GDM1 (cell line): ENCODE measurements around the gene ADGRG1.

Source experiments
- DNase-seq: peaks from one replicate; lab custom pipeline; 2025; lab: John Stamatoyannopoulos, UW

ADGRG1 gene

DNA sequence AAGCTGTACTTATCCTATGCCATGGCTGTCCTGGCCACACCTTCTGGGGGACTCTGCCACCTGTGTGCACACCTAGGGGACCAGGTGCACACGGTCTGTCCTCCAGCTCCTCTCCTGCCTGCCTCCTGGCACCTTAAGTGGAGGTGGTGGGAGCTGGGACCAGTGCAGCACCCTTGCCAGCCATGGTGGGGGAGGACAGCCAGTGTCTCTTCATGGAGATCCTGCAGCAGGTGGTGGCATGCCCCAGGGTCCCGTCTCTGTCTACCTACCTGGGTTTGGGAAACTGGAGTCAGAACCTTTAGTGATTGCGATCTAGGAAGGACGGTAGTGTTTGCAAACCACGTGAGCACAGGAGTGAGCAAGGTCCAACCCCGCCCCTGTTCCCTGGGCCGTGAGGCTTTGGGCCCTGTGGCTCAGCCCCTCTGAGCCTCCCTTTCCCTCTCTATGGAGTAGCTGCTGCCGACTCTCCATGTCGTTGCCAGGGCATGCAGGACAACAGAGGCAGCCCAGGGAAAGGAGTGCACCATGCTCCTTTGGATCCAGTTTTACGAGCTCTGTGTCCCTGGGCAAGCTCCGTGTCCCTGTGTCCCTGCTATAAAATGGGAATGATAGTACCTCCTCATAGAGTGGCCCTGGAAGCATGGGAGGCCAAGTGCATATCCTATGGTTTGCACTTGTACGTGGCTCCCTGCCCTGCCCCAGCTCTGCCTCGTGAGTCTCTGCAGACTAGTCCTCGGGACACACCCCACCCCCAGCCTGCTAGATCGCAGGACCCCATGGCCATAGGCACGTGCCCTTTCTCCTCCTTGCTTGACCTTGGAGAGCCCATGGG is 7.1 kb downstream of the ADGRG1 start:
- DNase-seq = no peak

DNA sequence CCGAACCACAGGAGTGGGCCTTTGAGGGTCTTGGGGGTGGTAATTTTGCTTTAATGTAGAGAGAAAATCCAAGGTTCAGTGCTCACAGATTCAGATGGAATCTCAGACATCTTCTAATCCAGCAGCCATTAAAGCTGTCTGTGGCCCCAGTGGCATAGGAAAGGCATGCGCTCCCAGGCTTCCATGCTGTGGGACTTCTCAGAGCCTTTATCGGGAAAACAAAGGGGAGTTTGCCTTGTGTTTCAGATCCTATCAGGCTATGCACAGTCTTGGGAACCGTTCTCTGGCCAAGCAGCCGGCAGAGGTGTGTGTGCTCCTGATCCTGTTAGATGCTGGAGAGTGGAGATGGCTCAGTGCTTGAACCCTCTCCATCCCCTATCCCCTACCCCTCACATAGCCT is 7.8 kb downstream of the ADGRG1 start:
- DNase-seq = no peak

DNA sequence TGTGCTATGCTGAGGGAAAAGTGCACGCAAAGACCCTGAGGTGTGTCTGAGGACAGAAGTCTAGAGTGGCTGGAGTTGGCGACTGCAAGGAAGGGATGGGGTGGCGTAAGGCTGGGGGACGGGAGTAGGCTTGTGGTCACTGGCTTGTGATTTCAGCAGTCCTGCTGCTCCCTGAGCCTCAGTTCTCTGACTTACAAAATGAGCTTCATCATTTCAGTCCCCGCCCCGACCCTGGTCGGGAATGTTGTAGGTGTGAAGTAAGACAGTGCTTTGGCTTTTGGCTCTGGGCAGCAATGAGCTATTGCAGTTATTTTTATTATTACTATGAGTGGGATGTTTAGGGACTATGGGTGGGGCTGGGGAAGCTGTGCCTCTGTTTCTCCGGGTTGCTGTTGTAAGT is 8.6 kb downstream of the ADGRG1 start:
- DNase-seq = no peak

DNA sequence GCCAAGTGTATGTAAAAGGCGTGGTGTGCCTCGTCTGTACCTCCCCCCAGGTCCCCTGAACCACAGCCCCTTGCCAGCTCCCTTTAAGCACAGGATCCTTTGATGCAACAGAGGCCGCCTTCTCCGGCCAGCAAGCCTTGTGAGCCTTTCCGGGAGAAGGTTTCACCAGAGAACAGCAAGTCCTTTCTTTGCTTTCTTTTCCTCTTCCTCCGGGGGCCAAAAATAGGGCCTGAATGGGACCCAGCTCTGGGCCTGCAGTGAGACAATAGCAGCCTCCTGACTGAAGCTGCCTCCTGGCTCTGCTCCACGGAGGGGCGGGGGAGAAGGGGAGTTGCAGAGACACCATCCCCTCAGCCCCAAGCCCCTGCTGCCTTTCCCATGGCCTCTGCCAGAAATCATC is 9.0 kb downstream of the ADGRG1 start:
- no peak for DNase-seq

DNA sequence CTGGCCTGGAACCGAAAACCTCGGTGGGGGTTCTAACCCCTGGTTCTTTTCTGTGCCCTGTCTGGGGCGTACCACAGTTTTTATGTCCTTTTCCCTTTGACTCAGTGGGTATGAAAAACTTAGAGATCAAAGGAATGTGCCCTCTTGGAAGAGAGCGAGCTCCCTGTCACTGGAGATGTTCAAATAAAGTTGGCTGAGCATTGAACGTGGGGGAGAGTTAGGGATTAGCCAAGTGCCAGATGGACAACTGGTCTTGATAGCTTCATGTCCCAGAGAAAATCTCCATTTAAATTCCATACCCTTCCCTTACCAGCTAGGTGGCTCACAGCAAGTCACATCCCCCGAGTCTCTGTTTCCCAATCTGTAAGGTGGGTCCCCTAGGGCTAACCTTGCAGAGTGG is 9.5 kb downstream of the ADGRG1 start:
- DNase-seq = no peak

DNA sequence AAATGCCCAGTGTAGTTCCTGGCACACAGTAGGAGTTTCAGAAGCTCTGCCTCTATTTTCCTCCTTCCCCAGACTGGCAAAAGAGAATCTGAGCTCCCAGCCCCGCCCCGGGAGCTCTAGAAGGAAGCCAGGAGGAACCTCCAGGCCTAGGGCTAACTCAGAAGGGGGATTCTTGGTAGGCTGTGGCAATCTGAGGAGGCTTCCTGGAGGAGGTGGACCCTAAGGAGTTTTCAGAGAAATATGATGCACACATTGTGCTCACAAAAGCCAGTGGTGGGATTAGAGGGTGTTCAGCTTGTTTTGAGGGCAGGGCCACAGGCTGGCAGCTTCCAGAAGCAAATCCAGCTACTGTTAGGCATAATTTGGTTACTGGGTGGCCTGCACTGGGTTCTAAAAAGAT is 10.0 kb downstream of the ADGRG1 start:
- no peak for DNase-seq

DNA sequence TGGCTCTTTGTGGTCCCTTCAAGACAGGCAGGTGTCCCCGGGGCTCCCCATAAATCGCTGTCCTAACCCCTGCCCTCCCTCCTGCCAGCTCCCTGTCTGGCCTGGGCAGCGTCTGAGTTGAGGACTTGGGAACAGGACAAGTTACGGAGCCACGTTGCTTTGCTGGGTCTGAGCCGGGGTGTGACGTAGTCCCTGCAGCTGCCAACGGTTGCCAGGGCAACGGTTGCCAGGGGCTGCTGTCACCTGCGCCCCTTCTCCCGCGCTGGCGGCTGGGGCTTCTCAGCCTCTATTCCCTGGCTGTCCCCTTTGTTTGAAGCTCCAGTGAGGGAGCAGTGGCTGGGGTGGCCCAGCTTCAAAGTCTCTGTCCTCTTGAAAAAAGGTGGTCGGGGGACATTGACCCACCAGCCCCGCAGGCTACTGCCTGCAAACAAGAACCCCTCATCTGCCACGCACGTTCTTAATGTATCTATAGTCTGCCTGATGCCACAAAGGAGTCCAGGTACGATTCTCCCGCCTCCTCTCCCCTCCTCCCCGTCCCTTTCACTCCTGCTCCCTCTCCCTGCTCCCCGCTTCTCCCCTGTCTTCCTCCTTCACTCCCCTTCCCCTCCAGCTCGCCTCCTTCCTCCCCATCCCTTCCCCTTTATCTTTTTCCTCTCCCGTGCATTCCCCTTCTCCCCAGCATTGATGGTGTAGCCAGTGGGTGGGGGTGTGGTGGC is 10.9 kb downstream of the ADGRG1 start:
- DNase-seq = no peak

DNA sequence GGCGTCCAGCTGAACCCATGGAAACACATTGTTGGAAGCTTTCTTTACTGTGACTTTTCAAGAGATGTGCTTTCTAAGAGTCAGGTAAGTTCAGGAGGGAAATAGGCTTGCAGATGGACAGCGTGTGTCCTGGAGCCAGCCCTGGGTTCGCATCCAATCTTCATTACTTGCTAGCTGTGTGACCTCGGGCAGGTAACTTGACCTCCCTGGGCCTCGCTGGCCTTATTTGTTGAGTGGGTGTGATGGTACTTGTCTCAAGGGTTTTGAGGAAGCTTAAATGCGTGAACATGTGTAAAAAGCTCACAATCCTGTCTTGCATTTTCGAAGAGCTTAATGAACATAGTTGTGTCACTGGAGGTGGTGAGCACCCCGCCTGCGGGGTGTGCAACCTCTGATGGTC is 11.8 kb downstream of the ADGRG1 start:
- no peak for DNase-seq

DNA sequence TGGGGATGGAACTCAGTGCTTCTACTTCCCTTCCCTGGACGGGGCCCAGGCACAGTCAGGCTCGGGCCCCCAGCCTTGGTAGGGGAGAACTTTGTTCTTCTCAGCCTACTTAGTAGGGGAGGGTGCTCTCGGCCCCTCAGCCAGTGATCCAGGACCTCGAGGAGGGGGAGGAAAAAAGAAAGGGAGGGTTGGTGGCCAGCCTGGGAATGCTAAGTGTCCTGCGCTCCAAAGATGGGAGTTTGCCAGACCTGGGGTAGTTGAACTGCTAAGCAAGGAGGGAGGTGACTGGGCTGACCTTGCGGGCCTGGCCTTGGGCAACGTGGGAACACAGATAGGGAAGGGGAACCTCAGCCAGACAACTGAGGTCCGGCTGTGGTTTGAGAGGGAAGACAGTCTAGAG is 12.2 kb downstream of the ADGRG1 start:
- DNase-seq = no peak

DNA sequence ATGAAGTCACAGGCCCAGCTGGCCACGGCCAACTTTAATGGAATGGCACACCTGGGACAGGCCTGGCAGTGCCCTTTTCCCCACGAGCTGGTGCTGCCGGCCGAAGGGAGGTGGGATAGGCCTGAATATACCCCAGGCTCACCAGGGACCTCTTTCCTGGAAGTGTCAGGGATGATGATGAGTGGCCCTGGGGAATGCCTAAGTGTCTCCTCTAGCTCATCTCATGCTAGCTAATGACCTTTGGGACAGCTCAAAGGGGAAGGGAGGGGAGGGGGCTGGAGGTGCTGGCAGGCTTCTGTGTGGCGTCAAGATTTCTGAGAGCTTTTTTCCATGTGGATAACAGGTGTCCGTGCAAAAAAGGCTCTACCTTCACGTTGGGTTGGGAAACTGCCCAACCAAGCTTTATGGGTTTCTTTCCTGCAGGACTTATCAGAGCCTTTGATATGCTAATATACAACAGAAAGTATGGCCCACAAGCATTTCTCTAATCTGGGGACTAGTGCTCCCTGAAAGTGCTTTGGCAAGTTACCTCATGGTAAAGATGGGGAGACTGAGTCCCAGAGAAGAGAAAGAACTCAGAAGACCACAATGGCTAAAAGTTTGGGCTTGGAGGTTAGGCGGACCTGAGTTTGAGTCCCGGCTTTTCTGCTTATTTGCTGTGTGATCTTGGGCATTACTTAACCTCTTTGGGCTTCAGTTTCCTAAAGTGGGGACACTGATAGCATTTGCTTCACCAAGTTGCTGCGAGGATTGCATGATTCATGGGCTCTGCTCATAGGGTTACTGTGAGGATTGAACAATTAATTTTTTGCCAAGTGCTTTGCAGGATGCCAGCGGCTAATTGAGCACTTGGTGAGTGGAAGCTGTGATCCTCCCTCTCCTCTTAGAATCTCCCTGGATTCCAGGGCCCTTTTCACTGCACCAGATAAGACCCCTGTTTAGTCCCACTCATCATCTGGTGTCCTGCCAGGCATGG is 14.0 kb downstream of the ADGRG1 start:
- no peak for DNase-seq

DNA sequence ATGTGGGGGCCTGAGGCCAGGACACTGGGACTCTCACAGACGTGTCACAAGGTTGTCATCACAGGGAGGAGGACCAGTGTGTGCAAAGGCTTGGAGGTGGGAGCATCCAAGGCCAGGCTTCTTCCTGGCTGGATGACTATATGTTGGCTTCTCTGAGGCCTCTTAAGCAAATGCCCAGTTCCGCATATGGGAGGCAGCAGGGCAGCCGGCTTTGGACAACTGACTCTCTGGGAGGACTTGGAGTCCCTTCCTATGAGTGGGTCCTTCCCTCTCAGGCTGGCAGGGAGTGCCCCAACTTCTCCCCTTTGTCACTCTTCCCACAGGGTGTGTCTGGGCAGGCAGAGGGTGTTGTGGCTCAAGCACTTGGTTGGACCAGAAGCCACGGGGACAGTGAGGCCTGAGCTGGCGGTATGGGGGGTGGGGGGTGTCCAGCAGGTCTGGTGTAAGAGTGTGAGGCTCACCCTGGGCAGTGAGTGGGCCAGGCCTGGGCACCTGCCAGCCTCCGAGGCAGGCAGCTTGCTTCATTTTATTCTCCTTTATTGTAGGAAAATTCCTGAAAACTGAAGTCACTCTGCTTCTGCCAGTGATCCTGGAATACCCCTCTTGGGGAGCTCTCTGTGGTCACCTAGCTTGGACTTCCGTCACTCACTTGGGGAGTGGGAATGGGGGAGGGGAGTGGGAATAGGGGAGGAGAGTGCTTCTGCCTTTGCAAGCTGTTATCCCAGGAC is 14.9 kb downstream of the ADGRG1 start:
- no peak for DNase-seq

DNA sequence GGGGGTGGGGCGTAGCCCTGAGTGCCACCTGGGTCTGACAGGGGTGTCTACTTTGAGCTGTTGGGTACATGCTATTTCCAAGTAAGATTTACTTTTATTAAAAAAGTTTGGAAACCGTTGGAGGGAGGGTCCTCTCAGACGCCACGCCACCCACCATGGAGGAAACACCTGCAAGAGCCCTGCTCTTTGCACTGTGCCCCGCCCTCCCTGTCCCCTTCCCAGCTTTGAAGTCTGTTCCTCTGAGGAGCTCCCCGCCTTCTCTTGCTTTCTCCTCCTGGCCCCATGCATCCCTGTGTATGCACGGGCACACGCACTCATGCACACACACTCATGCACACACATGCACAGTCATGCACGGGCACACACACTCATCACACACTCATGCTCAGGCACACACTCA is 15.5 kb downstream of the ADGRG1 start:
- DNase-seq = no peak

DNA sequence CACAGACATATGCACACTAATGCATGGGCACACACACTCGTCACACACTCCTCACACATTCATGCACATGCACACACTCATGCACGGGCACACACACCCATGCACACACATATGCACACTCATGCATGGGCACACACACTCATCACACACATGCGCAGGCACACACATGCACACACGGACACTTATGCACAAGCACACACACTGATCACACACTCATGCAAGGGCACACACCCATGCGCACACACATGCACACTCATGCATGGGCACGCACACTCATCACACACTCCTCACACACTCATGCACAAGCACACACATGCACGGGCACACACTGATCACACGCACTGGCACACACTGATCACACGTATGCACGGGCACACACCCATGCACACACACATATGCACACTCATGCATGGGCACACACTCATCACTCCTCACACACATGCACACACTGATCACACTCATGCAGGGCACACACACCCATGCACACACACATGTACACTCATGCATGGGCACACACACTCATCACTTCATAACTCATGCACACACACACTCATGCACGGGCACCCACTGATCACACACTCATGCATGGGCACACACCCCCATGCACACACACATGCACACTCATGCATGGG is 16.1 kb downstream of the ADGRG1 start:
- DNase-seq = no peak

DNA sequence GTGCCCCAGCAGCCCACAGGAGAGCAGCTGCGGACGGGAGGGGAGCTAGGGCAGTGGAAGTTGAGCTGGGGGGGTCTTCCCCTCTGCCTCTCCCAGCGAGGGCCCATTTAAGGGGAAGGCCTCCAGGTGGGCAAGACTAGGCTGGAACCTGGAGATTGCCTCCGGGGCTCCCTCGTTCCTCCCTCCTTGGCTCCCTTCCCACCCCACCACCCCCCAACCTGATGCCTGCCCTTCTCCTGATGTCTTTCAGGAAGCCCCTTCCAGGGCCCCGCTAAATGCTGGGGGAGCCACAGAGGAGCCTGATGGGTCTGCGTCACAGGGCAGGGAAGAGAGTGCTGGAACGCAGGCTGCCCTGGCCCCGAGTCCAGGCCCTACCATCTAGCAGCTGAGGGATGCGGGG is 16.7 kb downstream of the ADGRG1 start:
- DNase-seq = no peak

DNA sequence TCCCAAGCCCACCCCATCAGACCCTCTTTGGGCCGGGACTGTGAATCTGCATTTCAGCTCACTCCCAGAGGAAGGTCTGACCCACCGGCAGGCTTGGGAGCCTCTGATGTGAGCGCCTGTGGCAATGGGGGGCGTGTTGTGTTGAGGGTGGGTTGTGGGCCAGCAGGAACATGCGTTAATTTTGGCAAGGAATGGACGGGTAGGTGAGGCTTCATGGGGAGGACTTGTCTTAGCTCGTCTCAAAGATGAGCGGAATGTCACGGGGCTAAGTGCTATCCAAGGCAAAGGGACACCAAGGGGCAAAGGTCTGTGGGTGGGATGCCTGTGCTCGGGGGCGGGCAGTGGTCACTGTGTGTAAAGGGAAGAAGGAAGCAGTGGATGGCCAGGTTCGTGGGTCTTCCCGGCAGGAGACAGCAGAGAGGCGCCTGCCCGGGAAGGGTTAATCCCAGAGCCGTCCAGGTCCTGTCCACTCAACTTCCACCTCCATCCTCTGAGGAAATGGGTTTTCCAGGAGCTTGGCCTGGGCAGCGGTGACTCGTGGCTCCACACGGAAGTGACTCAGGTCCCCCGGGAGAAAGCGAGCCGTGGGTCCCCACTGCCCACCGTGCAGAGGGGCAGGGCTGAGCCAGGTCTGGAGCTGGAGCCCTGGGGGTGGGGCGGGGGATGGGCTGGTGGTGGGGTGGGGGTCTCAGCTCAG is 17.4 kb downstream of the ADGRG1 start:
- no peak for DNase-seq

DNA sequence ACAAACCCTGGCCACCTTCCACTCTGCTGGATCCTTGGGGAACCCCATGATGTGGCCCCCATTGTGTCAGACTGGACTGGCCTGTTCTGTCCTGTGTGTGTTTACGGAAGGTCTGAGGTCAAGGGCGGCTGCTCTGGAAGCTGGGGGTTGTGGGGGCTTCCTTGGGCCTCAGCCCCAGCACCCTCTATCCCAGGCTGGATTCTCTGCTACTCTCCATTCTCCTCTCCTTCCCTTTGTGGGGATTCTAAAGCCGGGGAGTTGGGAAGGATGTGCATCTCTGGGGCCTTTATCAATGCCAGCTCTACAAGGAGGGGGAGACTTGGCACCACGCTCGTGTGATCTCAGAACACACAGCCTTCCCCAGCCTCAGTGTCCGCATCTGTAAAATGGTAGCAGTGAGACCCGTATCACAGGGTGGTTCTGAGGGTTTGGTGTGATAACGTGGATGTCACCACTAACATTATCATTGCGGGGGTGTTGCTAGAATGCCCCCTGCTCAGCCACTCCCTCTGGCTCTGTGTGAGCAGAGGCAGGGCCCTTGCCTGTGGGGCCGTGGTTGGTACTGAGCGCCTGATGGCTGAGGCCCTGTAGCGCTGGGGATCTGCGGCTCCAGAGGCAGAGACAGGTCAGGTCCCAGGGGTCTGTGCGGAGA is 18.1 kb downstream of the ADGRG1 start:
- no peak for DNase-seq

DNA sequence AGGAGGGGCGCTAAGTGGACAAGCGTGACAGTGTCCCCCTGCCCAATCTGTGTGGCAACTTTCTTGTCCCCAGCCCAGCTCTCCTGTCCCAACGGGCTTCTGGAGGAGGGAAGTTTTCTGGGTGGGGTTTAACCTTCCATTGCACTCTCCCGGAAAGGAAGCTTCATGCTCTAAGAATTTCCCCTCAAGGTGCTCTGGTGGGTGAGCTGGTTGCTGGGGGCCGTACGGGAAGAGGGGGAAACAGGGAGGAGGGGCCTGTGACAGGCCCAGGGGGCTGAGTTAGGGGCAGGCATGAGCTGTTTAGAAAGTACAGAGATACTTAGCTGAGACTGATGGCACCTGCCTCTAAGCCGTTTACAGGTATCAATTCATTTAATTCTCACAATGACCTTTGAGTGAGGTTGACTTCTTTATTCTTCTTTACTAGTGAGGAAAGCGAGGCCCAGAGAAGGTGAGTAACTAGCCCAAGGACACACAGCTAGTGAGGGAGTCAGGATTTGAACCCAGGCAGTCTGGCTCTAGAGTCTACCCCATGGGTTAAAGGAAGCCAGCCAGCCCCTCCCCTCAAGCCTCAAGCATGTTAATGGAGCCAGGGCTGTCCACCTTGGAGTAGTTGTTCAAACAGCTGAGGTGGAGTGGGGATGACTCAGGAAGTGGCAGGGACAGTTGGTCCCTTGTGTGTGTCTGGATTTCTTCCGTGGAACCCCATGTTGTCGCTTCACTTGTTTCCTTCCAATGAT is 18.9 kb downstream of the ADGRG1 start:
- no peak for DNase-seq

DNA sequence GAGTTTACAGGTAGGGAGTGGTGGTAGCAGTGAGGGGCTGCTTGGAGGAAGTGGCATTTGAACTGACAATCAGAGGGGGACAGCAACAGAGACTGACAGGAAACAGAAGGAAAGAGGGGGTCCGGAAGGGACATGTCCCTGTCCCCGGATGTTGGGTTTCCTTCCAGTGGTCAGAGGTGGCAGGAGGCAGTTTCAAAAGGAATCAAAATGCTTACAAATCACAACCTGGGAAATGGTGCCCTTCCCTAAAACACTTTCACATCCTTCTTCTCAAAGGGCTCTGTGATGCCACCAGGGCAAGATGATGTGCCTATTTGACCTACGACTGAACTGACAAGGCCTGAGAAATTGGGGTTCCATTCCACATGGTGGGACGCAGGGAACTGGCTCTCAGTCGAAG is 19.7 kb downstream of the ADGRG1 start:
- DNase-seq = no peak
